ENCODE data around the gene EBI3.

DNA sequence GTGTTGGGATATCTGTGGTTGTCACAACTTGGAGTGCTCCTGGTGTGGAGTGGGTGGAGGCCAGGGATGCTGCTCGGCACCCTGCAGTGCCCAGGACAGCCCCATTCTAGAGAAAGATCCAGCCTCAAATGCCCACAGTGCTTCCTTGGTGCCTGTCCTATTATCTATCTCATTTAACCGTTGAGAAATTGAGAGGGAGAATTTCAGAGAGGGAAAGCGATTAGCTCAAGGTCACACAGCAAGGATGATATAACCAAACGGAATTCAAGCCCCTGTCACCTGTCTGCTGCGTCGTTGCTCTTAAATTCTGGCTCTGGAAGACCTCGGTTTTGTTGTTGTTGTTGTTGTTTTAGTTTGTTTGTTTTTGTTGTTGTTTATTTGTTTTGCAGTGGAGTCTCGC lies 33.3 kb upstream of the EBI3 start:
- TF ChIP-seq CTCF (conservative IDR thresholded peaks at IDR 0.05; ENCODE audit: low read depth, low read length) = no peak
- TF ChIP-seq EZH2 (IDR thresholded peaks at IDR 0.05; ENCODE audit: borderline replicate concordance, low read depth, low read length, poor library complexity, severe bottlenecking) = no peak
